Activated naive CD4-positive, alpha-beta T cell treated with anti-CD3 and anti-CD28 coated beads, Interleukin-2, amount 50 U/mL, for 24 hours (primary cell): Measurements from ENCODE around the gene FOXA1.

Experiments
- H3K27ac Mint-ChIP-seq: one replicate; pipeline ENCODE4 v1.8.0; 2021; ENCODE audit warnings: mild to moderate bottlenecking, mixed read lengths
- H3K27me3 Mint-ChIP-seq: one replicate; pipeline ENCODE4 v1.8.0; 2021; ENCODE audit warnings: mixed read lengths
- H3K36me3 Mint-ChIP-seq: one replicate; pipeline ENCODE4 v1.8.0; 2021; ENCODE audit warnings: mixed read lengths
- H3K4me1 Mint-ChIP-seq: one replicate; pipeline ENCODE4 v1.8.0; 2021; ENCODE audit warnings: mixed read lengths
- H3K4me3 Mint-ChIP-seq: one replicate; pipeline ENCODE4 v1.8.0; 2021; ENCODE audit warnings: mild to moderate bottlenecking, mixed read lengths
- H3K9me3 Mint-ChIP-seq: one replicate; pipeline ENCODE4 v1.8.0; 2021; ENCODE audit warnings: mixed read lengths

FOXA1 gene

DNA sequence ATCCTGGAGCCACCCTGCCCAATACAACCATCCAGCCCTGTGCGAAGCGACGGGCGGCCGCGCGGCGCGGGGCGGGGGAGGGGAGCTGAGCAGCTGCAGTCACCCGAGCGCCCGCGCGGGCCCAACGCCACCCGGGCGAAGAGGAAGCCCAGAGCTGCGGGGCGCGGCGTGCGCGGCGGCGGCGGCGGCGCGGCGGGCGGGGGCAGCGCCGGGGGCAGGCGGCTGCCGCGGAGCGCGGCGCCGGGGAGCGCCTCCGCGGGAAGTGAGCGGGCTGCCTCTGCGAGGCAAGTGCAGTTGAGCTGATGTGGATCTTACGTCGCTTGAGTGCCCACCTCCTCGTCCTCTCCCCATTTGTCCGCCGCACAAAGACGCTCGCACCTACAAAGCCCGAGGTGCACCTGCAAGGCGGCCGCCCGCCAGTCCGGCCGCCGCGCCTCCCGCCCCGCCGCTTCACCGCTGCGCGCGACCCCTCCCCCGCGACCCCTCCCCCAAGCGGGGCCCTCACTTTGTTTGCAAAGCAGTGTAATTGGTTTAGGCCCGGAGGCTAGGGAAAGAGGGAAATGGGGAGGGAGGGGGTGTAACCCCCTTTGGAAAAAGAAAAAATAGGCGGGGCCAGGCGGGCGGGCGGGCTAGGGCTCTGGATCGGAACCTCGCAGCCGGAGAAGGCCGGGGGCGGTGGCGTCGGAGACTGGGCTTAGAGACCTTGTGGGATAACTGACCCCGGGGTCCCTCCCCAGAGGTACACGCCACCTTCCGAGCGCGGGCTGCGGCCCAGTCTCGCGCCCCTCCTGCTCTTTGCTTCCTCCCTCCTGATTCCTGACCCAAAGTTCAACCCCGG is at the start of gene FOXA1, which contains the start of gene TTC6:
TSS of gene FOXA1 (minus strand) at position 279 of the 838 bp plus-strand sequence. CDS start at position 2, 277 bp downstream.
TSS of gene TTC6 (plus strand) at position 659 of the 838 bp plus-strand sequence. CDS start 26,436 bp downstream, outside the sequence.
- Mint-ChIP-seq H3K27ac (peak within 1 kb of the TSS; percentile 87), H3K4me1 (peaks cover 29% of the 10 kb centered on the region), H3K4me3 (peak within 1 kb of the TSS; percentile 93), H3K27me3 (peaks cover 67% of the 10 kb centered on the region), H3K9me3 (peaks cover 12% of the 10 kb centered on the region), H3K36me3 (peaks cover 13% of the 10 kb centered on the region)

DNA sequence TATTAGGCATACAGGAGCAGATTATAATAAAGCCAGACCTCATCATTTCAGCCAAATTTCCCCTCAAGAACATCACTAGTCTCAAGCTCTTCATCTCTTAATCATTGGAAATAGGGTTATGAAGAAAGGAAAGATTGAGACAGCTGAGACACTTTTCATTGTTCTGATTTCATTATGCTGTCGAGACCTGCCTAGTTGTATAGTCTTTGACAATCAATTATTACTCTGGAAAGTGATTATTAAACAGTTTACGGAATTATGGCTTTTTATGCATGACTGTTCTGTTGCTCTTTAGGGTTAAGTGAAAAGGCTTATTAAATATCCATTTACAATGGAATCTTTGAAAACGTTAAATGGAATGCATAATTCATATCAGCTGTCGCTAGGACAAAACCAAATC is 48.7 kb upstream of the FOXA1 start:
- H3K27me3 Mint-ChIP-seq: no peaks in the 10 kb centered on the region
- H3K9me3 Mint-ChIP-seq: no peaks in the 10 kb centered on the region
- no peak overlapping the region for H3K27ac Mint-ChIP-seq
- no peaks in the 10 kb centered on the region for H3K36me3 Mint-ChIP-seq
- H3K4me1 Mint-ChIP-seq: no peaks in the 10 kb centered on the region
- H3K4me3 Mint-ChIP-seq: no peak overlapping the region

DNA sequence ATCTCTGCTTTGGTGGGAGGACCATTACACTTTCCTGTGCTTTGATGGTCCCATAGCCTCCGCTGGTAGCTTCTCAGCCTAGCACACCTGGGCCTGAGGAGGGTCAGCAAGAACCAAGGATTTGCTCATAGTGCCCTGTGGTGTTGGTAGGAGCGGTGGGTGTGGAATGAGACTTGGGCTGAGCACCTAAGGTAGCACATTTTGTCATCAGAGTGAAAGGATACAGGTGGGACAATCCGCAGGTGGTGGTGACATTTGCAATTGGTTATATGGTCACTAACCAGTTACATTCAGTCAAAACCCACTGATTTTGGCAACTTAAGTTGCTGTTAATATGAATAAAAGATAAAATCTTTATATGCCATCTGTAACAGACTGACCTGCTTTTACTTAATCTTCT is 47.1 kb upstream of the FOXA1 start:
- Mint-ChIP-seq H3K36me3 (no peaks in the 10 kb centered on the region), H3K27me3 (no peaks in the 10 kb centered on the region), H3K9me3 (no peaks in the 10 kb centered on the region), H3K27ac (no peak overlapping the region), H3K4me1 (no peaks in the 10 kb centered on the region), H3K4me3 (no peak overlapping the region)

DNA sequence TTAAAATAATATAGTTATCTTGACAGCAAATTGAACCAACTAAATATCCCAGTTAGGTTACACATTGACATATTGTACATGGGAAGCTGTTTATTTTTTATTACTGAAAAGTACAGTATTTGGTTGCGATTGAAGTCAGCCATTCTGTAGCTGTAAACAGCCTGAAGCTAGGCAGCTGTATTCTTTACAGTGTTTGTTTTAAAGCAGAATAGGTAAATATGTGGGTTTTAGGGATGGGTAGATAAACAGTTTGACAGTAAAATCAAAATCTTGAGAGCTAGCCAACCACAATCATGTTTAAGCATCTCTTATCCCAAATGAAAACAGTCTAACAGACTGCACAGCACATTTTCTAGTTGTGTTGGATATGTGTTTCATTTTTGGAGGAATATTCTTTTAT is 46.1 kb upstream of the FOXA1 start:
- no peak overlapping the region for H3K27ac Mint-ChIP-seq

DNA sequence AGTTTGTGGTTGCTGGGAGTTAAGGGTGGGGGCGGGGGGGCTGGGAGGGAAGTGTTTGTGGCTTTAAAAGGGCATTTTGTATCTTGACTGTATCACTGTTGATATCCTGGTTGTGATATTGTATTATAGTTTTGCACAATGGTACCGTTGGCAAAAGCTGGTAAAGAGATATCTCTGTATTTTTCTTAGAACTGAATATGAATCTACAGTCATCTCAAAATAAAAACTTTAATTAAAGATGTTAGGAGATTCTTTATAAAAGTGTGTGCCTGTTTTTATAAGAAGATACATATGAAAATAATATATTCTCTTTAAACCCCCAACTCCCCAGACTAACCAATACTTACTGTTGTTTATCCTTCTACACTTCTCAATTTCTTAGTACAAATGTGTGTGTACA is 43.5 kb upstream of the FOXA1 start:
- Mint-ChIP-seq H3K4me3 (no peak overlapping the region), H3K4me1 (no peaks in the 10 kb centered on the region), H3K27me3 (no peaks in the 10 kb centered on the region), H3K36me3 (no peaks in the 10 kb centered on the region), H3K9me3 (no peaks in the 10 kb centered on the region), H3K27ac (no peak overlapping the region)

More for the DNA sequence above, 46.1 kb upstream of the FOXA1 start:
- no peaks in the 10 kb centered on the region for H3K4me1 Mint-ChIP-seq
- H3K36me3 Mint-ChIP-seq: no peaks in the 10 kb centered on the region
- H3K4me3 Mint-ChIP-seq: no peak overlapping the region
- H3K9me3 Mint-ChIP-seq: no peaks in the 10 kb centered on the region
- no peaks in the 10 kb centered on the region for H3K27me3 Mint-ChIP-seq

DNA sequence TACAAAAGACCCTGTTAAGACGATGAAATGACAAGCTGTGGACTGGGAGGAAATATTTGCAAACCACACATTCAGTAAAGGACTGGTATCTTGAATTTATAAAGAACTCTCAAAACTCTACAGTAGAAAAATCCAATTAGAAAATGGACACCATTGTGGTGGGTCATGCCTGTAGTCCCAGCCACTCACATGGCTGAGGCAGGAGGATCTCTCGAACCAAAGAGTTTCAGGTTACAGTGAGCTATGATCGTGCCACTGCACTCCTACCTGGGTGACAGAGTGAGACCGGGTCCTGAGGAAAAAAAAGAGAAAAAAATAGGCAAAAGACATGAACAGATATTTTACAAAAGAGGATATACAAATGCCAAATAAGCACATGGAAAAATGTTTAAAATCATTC is 42.3 kb upstream of the FOXA1 start:
- H3K4me1 Mint-ChIP-seq: no peaks in the 10 kb centered on the region
- H3K27ac Mint-ChIP-seq: no peak overlapping the region
- no peak overlapping the region for H3K4me3 Mint-ChIP-seq

DNA sequence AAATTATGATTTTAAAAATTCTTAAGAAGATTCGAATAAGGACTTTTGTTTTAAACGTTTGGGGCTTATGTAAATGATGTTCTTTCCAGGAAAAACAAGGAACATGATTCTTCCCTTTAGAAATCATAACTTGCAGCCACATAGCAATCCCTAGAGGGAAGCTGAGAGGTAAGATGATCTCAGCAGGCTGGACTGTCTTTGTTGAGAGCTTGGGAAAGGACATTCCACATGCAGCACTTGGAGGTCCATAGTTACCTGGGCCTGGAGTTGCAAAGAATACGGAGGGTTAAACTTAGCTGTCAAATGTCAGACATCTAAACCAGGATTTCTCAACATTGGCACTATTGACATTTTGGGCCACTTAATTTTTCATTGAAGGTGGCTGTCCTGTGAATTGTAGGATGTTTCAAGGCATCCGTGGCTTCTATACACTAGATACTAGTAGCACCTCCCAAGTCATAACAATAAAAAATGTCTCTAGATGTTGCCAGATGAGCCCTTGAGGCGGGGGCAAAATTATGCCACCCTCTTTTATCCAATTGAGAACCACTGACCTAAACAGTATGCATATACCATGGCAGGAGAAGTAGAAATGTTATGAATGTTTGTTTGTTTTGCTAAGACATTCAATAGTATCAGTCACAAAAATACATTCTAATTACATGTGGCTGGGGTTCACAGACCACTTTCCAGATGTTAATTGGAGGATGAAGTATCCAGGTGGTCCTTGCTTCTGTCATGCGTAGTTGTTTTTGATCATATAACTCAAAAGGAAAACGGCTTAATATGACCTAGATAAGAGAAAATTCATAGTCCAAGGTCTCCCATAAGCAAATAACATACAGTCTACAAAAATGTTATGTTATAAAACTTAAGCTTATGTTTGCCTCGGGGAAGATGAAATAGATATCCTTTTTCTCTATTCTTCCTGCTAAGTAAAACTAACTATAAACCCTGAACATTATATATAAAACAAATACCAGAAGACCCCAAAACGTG is 30.8 kb upstream of the FOXA1 start:
- Mint-ChIP-seq H3K4me1 (no peaks in the 10 kb centered on the region), H3K27ac (no peak overlapping the region), H3K4me3 (no peak overlapping the region), H3K27me3 (peaks cover 12% of the 10 kb centered on the region), H3K36me3 (no peaks in the 10 kb centered on the region), H3K9me3 (no peaks in the 10 kb centered on the region)

More for the DNA sequence above, 42.3 kb upstream of the FOXA1 start:
- no peaks in the 10 kb centered on the region for H3K27me3 Mint-ChIP-seq
- H3K36me3 Mint-ChIP-seq: no peaks in the 10 kb centered on the region
- no peaks in the 10 kb centered on the region for H3K9me3 Mint-ChIP-seq

DNA sequence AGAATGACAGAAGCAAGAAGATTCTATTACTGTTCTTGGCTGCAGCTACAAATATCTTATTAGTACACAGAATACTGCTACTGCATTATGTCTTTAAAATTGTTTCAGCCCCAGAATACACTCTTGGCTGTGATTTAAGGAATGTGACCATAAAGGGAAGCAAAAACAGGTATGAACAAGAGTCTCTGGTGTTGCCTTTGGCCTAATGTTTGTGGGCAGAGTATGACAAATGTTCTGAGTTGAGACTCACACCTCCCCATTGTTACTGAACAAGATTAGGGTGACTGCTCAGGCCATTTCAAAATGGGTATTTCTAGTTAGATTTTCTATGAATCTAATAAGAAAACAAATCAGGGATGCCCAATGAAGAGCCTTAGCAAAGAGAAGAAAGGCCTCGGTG is 28.9 kb upstream of the FOXA1 start:
- Mint-ChIP-seq H3K9me3 (no peaks in the 10 kb centered on the region), H3K27ac (no peak overlapping the region), H3K4me3 (no peak overlapping the region)

DNA sequence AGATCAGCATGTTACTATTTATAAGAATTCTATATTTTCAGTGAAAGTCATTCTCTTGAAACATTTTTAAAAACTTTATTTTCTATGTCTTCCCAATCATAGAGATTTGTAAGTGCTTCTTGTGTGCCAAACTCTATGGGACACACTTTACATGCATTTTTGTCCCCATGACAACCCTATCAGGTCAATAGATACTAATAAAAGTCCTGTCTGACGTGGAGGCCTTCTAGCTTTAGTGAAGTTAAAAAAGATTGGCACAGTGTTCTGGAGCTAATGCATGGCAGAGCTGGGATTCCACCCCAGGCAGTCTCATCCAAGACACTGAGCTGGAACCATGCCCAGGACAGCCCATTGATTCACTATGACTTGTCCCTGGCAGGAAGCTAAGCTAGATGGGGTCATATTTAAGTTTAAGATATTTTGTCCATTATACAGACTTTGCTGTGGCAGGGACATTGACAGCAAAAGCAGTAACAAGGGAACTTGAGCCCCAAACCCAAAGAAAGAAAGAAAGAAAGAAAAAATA is 28.4 kb upstream of the FOXA1 start:
- Mint-ChIP-seq H3K9me3 (no peaks in the 10 kb centered on the region), H3K27me3 (peaks cover 13% of the 10 kb centered on the region), H3K4me3 (no peak overlapping the region), H3K36me3 (no peaks in the 10 kb centered on the region), H3K4me1 (no peaks in the 10 kb centered on the region), H3K27ac (no peak overlapping the region)

More for the DNA sequence above, 28.9 kb upstream of the FOXA1 start:
- H3K4me1 Mint-ChIP-seq: no peaks in the 10 kb centered on the region
- no peaks in the 10 kb centered on the region for H3K36me3 Mint-ChIP-seq
- peaks cover 13% of the 10 kb centered on the region for H3K27me3 Mint-ChIP-seq

DNA sequence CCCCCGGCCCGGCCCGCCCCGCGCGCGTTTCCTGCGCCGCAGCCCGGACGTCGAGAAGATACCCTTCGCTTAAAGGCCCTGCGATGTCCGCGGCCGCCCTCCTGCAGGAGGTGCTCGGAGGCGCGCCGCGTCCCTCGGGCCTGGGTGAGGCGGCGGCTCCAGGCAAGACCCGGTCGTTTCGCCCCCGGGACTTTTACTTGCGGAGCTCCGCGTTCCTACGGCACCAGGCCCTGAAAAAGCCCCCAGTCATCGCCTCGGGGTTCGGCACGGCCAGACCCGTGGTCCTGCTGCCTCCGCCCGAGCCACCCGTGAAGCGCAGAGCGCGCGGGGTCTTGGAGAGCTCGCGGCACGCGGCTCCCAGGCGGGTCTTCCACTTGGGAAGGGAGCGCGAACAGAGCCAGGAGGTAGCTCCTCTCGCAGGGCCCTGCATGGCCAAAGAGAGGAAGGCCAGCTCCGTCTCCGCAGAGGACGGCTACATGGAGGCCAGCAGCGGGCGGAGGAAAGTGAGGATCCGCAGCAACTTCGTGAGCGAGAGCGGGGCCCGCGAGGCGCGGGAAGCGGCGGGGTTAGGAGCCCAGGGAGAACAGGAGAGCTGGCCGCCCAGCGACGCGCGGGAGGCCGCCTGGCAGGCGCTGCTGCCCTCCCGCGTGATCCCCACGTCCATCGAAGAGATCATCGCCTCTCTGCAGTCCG is 27.3 kb upstream of the FOXA1 start:
- Mint-ChIP-seq H3K4me3 (no peak overlapping the region), H3K4me1 (no peaks in the 10 kb centered on the region), H3K27ac (no peak overlapping the region), H3K27me3 (peaks cover 13% of the 10 kb centered on the region), H3K9me3 (no peaks in the 10 kb centered on the region), H3K36me3 (no peaks in the 10 kb centered on the region)

DNA sequence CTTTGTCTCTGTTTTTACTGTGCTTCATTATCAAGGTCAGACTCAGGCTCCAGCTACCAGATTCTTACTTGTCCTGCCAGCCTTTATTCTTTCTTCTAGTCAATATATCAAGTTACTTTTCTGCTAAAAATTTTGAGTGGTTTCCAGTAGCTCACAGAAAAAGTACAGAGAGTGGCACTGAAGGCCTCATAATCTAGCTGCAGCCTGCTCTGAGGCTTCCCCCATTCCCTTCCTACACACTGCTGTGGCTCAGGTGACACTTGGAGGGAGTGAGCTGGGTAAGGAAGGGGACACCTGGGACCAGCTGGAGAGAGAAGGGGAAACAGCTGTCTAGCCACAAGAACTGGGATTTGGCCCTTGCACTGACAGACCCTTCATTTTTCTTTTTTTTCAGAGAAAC is 25.8 kb upstream of the FOXA1 start:
- H3K9me3 Mint-ChIP-seq: peaks cover 2% of the 10 kb centered on the region
- H3K4me1 Mint-ChIP-seq: no peaks in the 10 kb centered on the region
- H3K36me3 Mint-ChIP-seq: no peaks in the 10 kb centered on the region
- H3K27me3 Mint-ChIP-seq: peaks cover 13% of the 10 kb centered on the region
- H3K27ac Mint-ChIP-seq: no peak overlapping the region
- no peak overlapping the region for H3K4me3 Mint-ChIP-seq

DNA sequence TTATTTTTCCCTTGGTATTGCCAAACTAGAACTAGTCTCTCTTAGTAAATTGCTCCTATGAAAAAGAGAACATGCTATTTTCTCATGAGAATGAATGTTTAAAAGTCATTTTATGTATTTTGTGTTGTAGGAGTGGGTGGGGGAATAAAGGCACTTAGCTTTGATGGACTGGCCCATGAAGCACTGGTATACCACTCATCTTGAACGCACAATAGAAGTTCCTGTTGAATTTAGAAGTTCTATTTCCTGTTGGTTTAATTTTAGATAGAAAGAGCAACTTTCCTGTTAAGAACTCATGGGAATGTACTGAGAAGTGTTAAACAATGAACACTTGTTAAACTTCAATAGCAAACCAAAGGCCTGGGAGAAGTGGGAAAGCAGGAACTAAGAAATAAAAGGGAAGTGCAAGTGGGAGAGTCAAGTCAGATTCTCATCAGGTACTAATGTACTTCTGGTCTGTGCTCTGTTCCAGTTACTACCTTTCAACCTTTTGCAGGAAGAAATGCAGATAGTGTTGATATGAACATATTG is 23.5 kb upstream of the FOXA1 start:
- no peak overlapping the region for H3K27ac Mint-ChIP-seq
- peaks cover 11% of the 10 kb centered on the region for H3K9me3 Mint-ChIP-seq
- peaks cover 14% of the 10 kb centered on the region for H3K27me3 Mint-ChIP-seq
- H3K36me3 Mint-ChIP-seq: peaks cover 2% of the 10 kb centered on the region
- no peaks in the 10 kb centered on the region for H3K4me1 Mint-ChIP-seq
- H3K4me3 Mint-ChIP-seq: no peak overlapping the region

DNA sequence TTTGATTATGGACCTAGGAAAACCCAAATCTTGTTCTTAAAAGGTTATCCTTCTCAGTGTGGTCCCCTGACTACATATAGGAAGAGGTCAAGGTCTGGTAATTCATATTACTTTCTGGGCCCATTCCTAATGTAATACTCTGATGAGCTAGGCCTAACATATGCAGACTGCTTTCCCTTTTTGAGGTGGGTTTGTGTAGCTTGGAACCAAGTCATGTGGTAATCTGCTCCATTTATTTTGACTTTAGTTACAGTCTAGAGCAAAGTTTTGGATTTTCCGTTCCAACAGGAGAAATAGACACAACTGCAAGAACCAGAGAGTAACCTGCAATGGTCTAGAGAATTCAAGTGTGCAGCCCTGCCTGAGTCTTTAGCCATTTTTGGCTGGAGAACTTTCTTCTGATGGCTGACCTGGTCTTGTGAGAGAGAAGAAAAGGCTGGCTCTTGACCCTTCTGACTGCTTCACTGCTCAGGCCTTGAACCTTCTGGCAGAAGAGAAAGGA is 22.9 kb upstream of the FOXA1 start:
- no peaks in the 10 kb centered on the region for H3K4me1 Mint-ChIP-seq
- no peak overlapping the region for H3K4me3 Mint-ChIP-seq
- H3K27ac Mint-ChIP-seq: no peak overlapping the region
- H3K27me3 Mint-ChIP-seq: peaks cover 13% of the 10 kb centered on the region
- peaks cover 3% of the 10 kb centered on the region for H3K36me3 Mint-ChIP-seq
- H3K9me3 Mint-ChIP-seq: peaks cover 13% of the 10 kb centered on the region

DNA sequence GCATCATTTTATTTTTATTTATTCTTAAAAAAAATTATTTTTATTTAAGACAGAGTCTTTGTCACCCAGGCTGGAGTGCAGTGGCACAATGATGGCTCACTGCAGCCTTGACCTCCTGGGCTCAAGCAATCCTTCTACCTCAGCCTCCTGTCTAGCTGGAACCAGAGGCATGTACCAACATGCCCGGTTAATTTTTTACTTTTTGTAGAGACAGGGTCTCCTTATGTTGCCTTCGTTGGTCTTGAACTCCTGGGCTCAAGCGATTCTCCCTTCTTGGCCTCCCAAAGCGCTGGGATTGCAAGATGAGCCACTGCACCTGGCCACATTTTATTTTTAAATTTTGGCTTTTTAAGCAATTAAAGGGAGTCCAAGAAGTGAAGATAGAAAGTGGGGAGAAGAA is 21.8 kb upstream of the FOXA1 start:
- Mint-ChIP-seq H3K9me3 (peaks cover 17% of the 10 kb centered on the region), H3K4me1 (no peaks in the 10 kb centered on the region)

More for the DNA sequence above, 21.8 kb upstream of the FOXA1 start:
- Mint-ChIP-seq H3K27me3 (peaks cover 18% of the 10 kb centered on the region), H3K27ac (no peak overlapping the region), H3K4me3 (no peak overlapping the region), H3K36me3 (peaks cover 3% of the 10 kb centered on the region)
